H1 (cell line): Measurements from ENCODE around the gene VSTM2L. TPM values are rescaled to one million over a fixed set of nuclear protein-coding genes. Genes with fewer than 3 reads are reported as not detected.

ENCODE experiments used
- CTBP2 ChIP-seq: IDR thresholded peaks from 2 replicates; pipeline ENCODE4 v1.7.0; 2011; ENCODE audit warnings: borderline replicate concordance, mild to moderate bottlenecking, moderate library complexity, mixed read lengths, low read length; ENCODE audit not compliant: insufficient read depth, insufficient read length
- FOSL1 ChIP-seq: IDR thresholded peaks from 2 replicates; pipeline ENCODE4 v1.6.1; 2011; ENCODE audit warnings: mild to moderate bottlenecking, low read depth, low read length, moderate library complexity; ENCODE audit not compliant: insufficient read depth
- SAP30 ChIP-seq: fragments of 300-600 bp; sonication (generic); IDR thresholded peaks from 2 replicates; pipeline ENCODE4 v1.7.1; 2012; ENCODE audit warnings: low read length, moderate library complexity, mild to moderate bottlenecking, inconsistent platforms; ENCODE audit not compliant: insufficient read depth, insufficient replicate concordance
- polyA plus RNA-seq, 7 experiments: library from polyadenylated mRNA; depleted of rRNA in 3 of 7; stranded (reverse) in 5 of 7; unstranded in 2 of 7; fragments of >200 nt in 5 of 7; fragments of 200-250 nt in 2 of 7; gene quantifications; 1 replicate in 5 of 7; 2 replicates in 1 of 7; 4 replicates in 1 of 7; pipeline versions ENCODE4 v1.2.1 to v1.2.3, GENCODE V29; 2011 to 2013; ENCODE audit warnings: missing spikeins in 2 of 7, mixed read lengths in 2 of 7
- total RNA-seq: library from RNA; stranded (reverse); fragmentation: NEBNext Ultra II Directional; extraction: Animal tissue kit (Norgen Biotek cat#: 25700); gene quantifications from 2 replicates; pipeline ENCODE4 v1.2.1, GENCODE V29; 2021

VSTM2L gene
- total and polyA plus RNA-seq, 2 of the 8 experiments (the other 6 are each of a cell fraction or from before 2014, with no cell fraction given), result 1.3 to 3.2 TPM

GRCh38 chr20:37946946-37947345, 44.0 kb downstream of the VSTM2L start (continued):
- no peak for TF ChIP-seq CTBP2
- no peak for TF ChIP-seq FOSL1
- no peak for TF ChIP-seq SAP30
